HL-60 (cell line): ENCODE measurements around the gene CBLB.

Source experiments
- CTCF ChIP-seq: IDR thresholded peaks from one replicate; pipeline ENCODE4 v1.5.1; 2011; ENCODE audit warnings: low read length, control low read depth, inconsistent platforms; ENCODE audit not compliant: insufficient read depth
- GABPA ChIP-seq: IDR thresholded peaks from 2 replicates; pipeline ENCODE4 v1.6.1; 2012; ENCODE audit warnings: low read depth
- POLR2AphosphoS5 ChIP-seq: IDR thresholded peaks from 2 replicates; pipeline ENCODE4 v1.6.1; 2012; ENCODE audit warnings: low read depth
- REST ChIP-seq: IDR thresholded peaks from 2 replicates; pipeline ENCODE4 v1.6.1; 2012; ENCODE audit warnings: low read depth; ENCODE audit not compliant: insufficient replicate concordance

- no peak for TF ChIP-seq GABPA
- TF ChIP-seq CTCF = no peak
- no peak for TF ChIP-seq POLR2AphosphoS5
- no peak for TF ChIP-seq REST
Observed at GRCh38 chr3:105649480-105649879, 219.3 kb downstream of the CBLB start.
